Thymus (tissue), 14 donors: ENCODE measurements around the gene SGSH. TPM values are rescaled to one million over a fixed set of nuclear protein-coding genes. Genes with fewer than 3 reads are reported as not detected.

Experiments
- DNase-seq, 9 donors: peaks; one replicate each; pipeline ENCODE4 v3.0.0-alpha.2; 2013; ENCODE audit warnings: low spot score in 9 of 9, low read depth in 6 of 9, missing footprints in 1 of 9
- H3K27ac ChIP-seq, 2 donors: one replicate each; pipeline ENCODE4 v1.5.1; 2013; ENCODE audit warnings: control low read depth in 1 of 2, low read depth in 1 of 2, low read length in 1 of 2, mild to moderate bottlenecking in 1 of 2, moderate library complexity in 1 of 2
- H3K27me3 ChIP-seq, 2 donors: one replicate each; pipeline ENCODE4 v1.5.1; 2013; ENCODE audit warnings: low read length in 1 of 2; ENCODE audit not compliant: control insufficient read depth in 2 of 2, insufficient read depth in 1 of 2
- H3K36me3 ChIP-seq, 2 donors: one replicate each; pipeline ENCODE4 v1.5.1; 2013; ENCODE audit warnings: low read length in 1 of 2, mild to moderate bottlenecking in 1 of 2, moderate library complexity in 1 of 2; ENCODE audit not compliant: control insufficient read depth in 2 of 2, insufficient read depth in 2 of 2
- H3K4me1 ChIP-seq, 2 donors: one replicate each; pipeline ENCODE4 v1.5.1; 2013; ENCODE audit warnings: low read length in 2 of 2; ENCODE audit not compliant: control insufficient read depth in 2 of 2, insufficient read depth in 2 of 2
- H3K4me3 ChIP-seq, 2 donors: one replicate each; pipeline ENCODE4 v1.5.1; 2013; ENCODE audit warnings: low read length in 2 of 2, control low read depth in 1 of 2, mild to moderate bottlenecking in 1 of 2
- H3K9me3 ChIP-seq, 2 donors: one replicate each; pipeline ENCODE4 v1.5.1; 2013; ENCODE audit warnings: low read length in 1 of 2, mild to moderate bottlenecking in 1 of 2; ENCODE audit not compliant: control insufficient read depth in 2 of 2, insufficient read depth in 1 of 2
- WGBS: extraction: QIAGEN DNeasy Blood & Tissue Kit; methylation state at CpG from one replicate; pipeline ENCODE4 v1.1.7; 2013; 5-methylcytosine and 5-hydroxymethylcytosine counted together
- long read RNA-seq, 10 donors: transcript quantifications; one replicate each; lab custom pipeline, GENCODE V29; 2026
- polyA plus RNA-seq: library from polyadenylated mRNA; stranded (reverse); fragments of 200-250 nt; gene quantifications from one replicate; pipeline ENCODE4 v1.2.3, GENCODE V29; 2013
- total RNA-seq: library from RNA; stranded (reverse); fragments of 120-200 nt; gene quantifications from one replicate; pipeline ENCODE4 v1.2.4, GENCODE V29; 2013
- donor health status: healthy.

Gene SGSH
- total RNA-seq (4.0 TPM), polyA plus RNA-seq (38.9 TPM)
- long read RNA-seq, donor 1, result 0 reads
- long read RNA-seq, donor 2, result 0 reads
- long read RNA-seq, donor 3, full-length matches to known transcripts, result 7 of 7 reads
- long read RNA-seq, donor 3, partial matches to known transcripts, result 0 of 7 reads
- long read RNA-seq, donor 3, other reads (novel, unspliced or antisense), result 0 of 7 reads
- long read RNA-seq, donor 4, partial matches to known transcripts, result 42 of 43 reads
- long read RNA-seq, donor 4, other reads (novel, unspliced or antisense), result 0 of 43 reads
- long read RNA-seq, donor 5, full-length matches to known transcripts, result 7 of 12 reads
- long read RNA-seq, donor 5, partial matches to known transcripts, result 5 of 12 reads
- long read RNA-seq, donor 5, other reads (novel, unspliced or antisense), result 0 of 12 reads
- long read RNA-seq, donor 6, full-length matches to known transcripts, result 4 of 4 reads
- long read RNA-seq, donor 6, partial matches to known transcripts, result 0 of 4 reads
- long read RNA-seq, donor 6, other reads (novel, unspliced or antisense), result 0 of 4 reads
- long read RNA-seq, donor 7, partial matches to known transcripts, result 0 of 2 reads
- long read RNA-seq, donor 7, other reads (novel, unspliced or antisense), result 0 of 2 reads
- long read RNA-seq, donor 8, partial matches to known transcripts, result 0 of 4 reads
- long read RNA-seq, donor 8, other reads (novel, unspliced or antisense), result 0 of 4 reads
- long read RNA-seq, donor 9, partial matches to known transcripts, result 0 of 1 reads
- long read RNA-seq, donor 9, other reads (novel, unspliced or antisense), result 0 of 1 reads
- long read RNA-seq, donor 10, partial matches to known transcripts, result 0 of 1 reads
- long read RNA-seq, donor 10, other reads (novel, unspliced or antisense), result 0 of 1 reads

DNA sequence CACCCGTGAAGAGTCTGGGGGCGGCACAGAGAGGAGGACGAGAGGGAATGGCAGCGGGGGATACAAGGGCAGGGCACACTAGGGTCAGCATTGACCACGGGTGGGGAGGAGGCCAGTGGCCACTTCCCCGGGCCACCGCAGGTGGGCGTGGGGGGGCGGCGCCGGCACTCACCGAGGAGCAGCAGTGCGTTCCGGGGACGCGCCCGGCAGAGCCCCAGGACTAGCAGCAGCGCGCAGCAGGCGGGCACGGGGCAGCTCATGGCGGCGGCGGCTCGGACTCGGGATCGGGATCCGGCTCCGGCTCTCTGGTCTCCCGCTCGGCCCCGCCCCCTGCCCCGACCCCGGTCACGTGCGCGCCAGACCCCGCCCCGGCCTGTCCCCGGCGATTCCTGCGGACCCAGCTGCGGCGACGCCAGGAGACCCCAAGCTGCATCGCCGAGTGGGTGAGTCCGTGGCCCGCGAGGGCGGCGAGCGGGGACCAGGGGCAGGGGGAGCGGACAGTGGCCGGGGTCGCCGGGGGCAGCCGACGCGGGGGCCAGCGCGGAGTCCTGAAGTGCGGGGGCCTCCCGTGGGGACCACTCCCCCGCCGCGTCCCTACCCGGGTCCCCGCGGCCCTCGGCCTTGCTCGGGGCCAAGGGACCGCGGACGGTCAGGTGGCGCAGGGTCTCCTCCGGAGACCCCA is at the start of gene SGSH, which contains the start of gene SLC26A11:
TSS of gene SGSH (minus strand) at position 280 of the 682 bp plus-strand sequence. CDS start at position 260, 20 bp downstream.
TSS of gene SLC26A11 (plus strand) at position 374 of the 682 bp plus-strand sequence. CDS start 1,134 bp downstream, outside the sequence.
- Histone ChIP-seq H3K27me3 (peaks cover 14 to 20% of the 10 kb centered on the region in 2 donors), H3K27ac (peak within 1 kb of the TSS; percentile 62 to 74), H3K4me1 (peaks cover 0 to 12% of the 10 kb centered on the region in 2 donors), H3K9me3 (no peaks in the 10 kb centered on the region), H3K36me3 (peaks cover 0 to 7% of the 10 kb centered on the region in 2 donors), H3K4me3 (peak within 1 kb of the TSS; percentile 51 to 68)
- DNase-seq, result peak in 4 of 9 donors; percentile 4 to 35 (median 20)
- 1% methylated on average over 77 of the region's 77 CpGs for WGBS

DNA sequence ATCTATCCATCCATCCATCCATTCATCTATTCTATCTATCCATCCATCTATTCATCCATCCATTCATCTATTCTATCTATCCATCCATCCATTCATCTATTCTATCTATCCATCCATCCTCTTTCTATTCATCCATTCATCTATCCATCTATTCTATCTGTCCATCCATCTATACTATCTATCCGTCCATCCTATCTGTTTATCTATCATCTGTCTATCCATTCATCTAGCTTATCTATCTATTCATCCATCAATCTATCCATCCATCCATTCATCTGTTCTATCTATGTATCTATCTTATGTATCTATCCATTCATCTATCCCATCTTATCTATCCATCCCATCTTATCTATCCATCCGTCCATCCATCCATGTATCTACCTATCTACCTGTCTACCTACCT is 49.3 kb upstream of the SGSH start:
- no peak for DNase-seq
- WGBS, result 96% methylated on average over 2 of the region's 2 CpGs
- no peak overlapping the region for H3K27ac ChIP-seq
- no peak overlapping the region for H3K4me3 ChIP-seq
- H3K4me1 ChIP-seq, result peaks cover 13 to 18% of the 10 kb centered on the region in 2 donors
- no peaks in the 10 kb centered on the region for H3K9me3 ChIP-seq
- H3K36me3 ChIP-seq, result peaks cover 38 to 64% of the 10 kb centered on the region in 2 donors
- H3K27me3 ChIP-seq, result no peaks in the 10 kb centered on the region

DNA sequence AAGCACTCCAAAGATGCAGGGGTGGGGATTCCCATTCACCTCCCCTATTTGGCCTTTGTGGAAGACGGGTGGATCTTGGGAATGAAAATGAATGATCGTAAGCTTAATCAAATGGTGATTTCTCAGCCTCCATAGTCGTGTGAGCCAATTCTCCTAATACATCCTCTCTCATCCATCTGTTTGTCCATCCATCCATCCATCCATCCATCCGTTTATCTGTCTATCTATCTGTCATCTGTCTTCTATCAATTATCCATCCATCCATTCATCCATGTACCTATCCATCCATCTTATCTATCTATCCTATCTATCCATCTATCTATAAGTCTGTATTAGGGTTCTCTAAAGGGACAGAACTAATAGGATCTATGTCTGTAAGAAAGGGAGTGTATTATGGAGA is 48.3 kb upstream of the SGSH start:
- DNase-seq, result no peak
- H3K4me3 ChIP-seq, result no peak overlapping the region
- H3K9me3 ChIP-seq, result no peaks in the 10 kb centered on the region
- peaks cover 17 to 28% of the 10 kb centered on the region in 2 donors for H3K4me1 ChIP-seq
- peaks cover 30 to 57% of the 10 kb centered on the region in 2 donors for H3K36me3 ChIP-seq
- 90% methylated on average over 4 of the region's 4 CpGs for WGBS
- H3K27me3 ChIP-seq, result no peaks in the 10 kb centered on the region
- H3K27ac ChIP-seq, result no peak overlapping the region

- Histone ChIP-seq H3K4me1 (peaks cover 27 to 38% of the 10 kb centered on the region in 2 donors), H3K36me3 (peaks cover 20 to 48% of the 10 kb centered on the region in 2 donors), H3K27me3 (no peaks in the 10 kb centered on the region), H3K4me3 (no peak overlapping the region), H3K27ac (no peak overlapping the region), H3K9me3 (no peaks in the 10 kb centered on the region)
- no peak for DNase-seq
- WGBS, result 98% methylated on average over 6 of the region's 6 CpGs
These were observed 47.3 kb upstream of the SGSH start for GRCh38 chr17:80267391-80267790.

DNA sequence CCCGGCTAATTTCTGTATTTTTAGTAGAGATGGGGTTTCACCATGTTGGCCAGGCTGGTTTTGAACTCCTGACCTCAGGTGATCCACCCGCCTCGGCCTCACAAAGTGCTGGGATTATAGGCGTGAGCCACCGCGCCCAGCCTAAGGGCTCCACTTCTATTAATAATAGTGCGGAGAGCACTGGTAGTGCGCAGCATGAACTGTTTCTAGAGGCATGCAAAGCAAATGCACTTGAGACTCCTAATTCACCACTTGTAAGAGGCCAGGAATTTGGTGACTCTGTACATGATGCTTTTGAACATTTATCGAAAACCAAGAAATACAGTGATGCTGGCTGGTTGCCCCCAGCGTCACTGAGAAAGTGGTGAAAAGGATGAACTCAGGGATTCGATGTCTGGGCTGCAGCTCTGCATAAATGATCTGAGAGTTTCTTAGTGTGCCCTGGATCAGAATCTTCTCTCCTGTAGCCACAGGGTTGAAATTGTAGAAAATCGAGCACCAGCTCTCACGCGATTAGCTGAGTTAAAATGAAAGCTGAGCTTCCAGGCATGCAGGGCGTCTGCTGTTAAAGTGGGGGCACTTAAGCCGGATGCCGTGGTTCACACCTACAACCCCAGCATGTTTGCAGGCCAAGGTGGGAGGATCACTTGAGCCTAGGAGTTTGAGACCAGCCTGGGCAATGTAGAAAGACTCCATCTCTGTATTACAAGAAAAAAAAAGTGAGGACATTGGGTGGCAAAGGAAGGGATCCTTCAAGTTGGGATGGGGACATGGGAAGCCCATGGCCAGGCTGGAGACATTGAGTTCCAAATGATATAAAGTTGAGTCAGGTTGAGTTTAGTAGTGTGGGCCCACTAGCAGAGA is 45.3 kb upstream of the SGSH start:
- WGBS, result 90% methylated on average over 17 of the region's 17 CpGs
- Histone ChIP-seq H3K27me3 (no peaks in the 10 kb centered on the region), H3K9me3 (no peaks in the 10 kb centered on the region), H3K36me3 (peaks cover 16 to 42% of the 10 kb centered on the region in 2 donors), H3K4me3 (no peak overlapping the region), H3K4me1 (peaks cover 35 to 48% of the 10 kb centered on the region in 2 donors), H3K27ac (peak overlapping the region in 1 of 2 donors; percentile 47)
- no peak for DNase-seq

DNA sequence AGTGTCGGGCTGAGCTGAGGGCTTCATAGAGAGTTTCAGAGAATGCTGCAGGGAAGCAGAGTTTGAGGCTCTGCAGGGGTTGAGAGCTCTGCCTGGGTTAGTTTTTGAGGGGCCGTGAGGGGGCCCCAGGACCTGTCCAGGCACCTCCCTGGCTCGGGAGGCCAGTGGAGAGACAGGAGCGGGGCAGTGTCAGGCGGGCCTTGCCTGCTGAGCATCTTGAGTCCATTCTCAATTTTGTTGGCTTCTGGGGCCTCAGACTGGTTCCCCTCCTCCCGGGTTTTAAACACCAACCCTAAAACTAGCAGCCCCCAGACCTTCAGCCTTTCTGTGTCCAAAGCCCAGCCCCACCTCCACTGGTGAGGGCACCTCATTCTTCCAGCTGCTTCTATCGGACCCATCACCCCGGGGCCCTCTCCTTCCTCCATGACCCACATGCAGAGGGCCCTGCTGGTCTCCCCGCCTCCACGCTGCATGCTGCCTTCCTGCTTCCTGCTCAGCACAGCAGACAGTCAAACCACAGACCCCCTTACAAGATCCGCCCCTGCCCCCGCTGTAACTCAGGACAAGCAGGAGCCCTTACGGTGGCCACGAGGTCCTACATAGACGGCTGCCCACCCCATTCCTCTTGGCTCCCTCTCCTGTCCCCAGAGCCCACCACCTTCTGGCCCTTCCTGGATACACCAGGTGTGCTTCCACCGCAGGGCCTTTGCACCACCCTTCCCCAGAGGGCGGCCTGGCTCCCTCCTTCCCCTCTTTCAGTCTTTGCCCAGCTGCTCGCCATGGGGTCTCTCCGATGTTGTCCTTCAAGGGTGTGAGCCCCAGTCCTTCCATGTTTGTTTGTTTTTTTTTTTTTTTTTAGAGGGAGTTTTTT is 44.3 kb upstream of the SGSH start:
- Histone ChIP-seq H3K27ac (peak overlapping the region; percentile 89 to 99), H3K4me3 (peak overlapping the region; percentile 62 to 76), H3K36me3 (peaks cover 11 to 32% of the 10 kb centered on the region in 2 donors), H3K27me3 (no peaks in the 10 kb centered on the region), H3K9me3 (no peaks in the 10 kb centered on the region), H3K4me1 (peaks cover 35 to 53% of the 10 kb centered on the region in 2 donors)
- WGBS, result 15% methylated on average over 19 of the region's 19 CpGs
- DNase-seq, result peak in 4 of 9 donors; percentile 47 to 82 (median 70)

- Histone ChIP-seq H3K9me3 (no peaks in the 10 kb centered on the region), H3K4me3 (peak overlapping the region; percentile 62 to 76), H3K27me3 (no peaks in the 10 kb centered on the region), H3K36me3 (peaks cover 6 to 24% of the 10 kb centered on the region in 2 donors), H3K27ac (peak overlapping the region; percentile 89 to 99), H3K4me1 (peaks cover 33 to 55% of the 10 kb centered on the region in 2 donors)
- peak; percentile 62 to 91 (median 80) for DNase-seq
- 18% methylated on average over 19 of the region's 19 CpGs for WGBS
These were observed 43.4 kb upstream of the SGSH start for GRCh38 chr17:80263253-80264204.
